Suppressor macrophage treated with lipopolysaccharide for 4 hours (primary cell): ENCODE data around the gene SPAM1.
A peak's percentile ranks its signal among the peaks of the same experiment; 100 is the strongest.
"Not testable (repeated sequence)": the region's sequence is repeated elsewhere in the genome, so short reads cannot be mapped to it uniquely, and the experiment has no call there.

Source experiments
- DNase-seq: peaks from one replicate; pipeline ENCODE4 v3.0.0-alpha.2; 2020

The SPAM1 gene

DNA sequence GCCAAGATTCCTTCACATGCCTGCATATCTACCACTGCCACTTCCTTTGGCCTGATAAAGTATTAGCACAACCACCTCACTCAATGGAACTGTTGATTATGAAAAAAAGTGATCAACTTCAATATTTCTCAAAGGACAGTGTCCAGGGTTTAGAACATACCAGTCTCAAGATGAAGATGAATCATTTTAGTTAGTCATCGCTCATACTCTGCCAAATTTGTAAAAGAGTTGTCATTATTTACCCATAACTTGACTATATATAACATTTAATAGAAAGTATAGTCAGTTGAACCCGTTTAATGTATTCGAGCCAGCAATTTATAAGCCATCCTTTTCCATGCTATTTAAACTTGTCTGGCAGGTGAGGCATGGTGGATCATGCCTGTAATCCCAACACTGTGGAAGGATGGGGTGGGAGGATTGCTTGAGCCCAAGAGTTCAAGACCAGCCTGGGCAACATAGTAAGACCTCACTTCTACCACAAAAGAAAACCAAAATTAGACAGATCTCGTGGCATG is 33.2 kb downstream of the SPAM1 start:
- DNase-seq, result no peak

DNA sequence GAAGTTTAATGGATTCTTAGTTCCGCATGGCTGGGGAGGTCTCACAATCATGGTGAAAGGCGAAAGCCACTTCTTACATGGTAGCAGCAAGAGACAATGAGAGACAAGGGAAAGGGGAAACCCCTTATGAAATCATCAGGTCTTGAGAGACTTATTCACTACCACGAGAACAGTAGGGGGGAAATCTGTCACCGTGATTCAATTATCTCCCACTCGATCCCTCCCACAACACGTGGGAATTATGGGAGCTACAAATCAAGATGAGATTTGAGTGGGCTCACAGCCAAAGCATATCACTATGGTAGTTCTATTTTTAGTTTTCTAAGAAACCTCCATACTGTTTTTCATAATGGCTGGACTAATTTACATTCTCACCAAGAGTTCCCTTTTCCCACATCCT is 36.7 kb downstream of the SPAM1 start:
- peak; percentile 25 for DNase-seq

DNA sequence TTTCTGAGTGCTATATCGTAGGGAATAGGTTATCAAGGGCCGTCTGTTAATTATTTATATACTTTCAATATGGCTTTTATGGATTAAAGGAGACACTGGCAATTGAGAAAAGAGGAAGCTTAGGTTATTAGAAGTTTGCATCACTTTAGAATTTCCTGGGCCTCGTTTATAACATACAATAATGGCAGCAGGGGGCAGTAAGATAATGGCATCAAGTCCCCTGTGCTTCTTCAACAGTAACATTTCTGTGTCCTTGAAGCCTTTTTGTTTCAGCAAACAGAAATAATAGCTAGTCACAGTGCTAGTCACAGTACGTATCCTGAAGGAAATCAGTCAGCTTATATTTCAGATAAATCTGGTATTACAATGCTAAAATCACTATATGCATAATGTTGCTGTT is 41.9 kb downstream of the SPAM1 start:
- no peak for DNase-seq

DNA sequence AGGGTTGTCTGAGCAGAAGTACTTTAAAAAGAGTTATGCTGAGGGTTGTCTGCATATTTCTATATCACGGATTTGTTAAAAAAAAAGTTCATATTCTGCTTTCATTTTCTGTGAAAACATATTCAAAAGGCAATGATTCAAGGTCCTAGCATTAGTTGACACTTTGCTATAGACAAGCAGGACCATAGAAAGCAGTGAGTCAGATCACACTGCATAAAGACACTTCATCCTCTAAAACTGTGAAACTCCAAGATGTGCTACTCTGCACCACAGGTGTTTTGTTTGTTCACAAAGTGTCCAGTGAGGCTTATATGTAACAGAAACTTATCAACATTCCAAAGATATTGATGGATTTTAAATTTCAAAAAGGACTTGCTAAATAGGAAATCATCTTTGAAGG is 47.0 kb downstream of the SPAM1 start:
- no peak for DNase-seq

DNA sequence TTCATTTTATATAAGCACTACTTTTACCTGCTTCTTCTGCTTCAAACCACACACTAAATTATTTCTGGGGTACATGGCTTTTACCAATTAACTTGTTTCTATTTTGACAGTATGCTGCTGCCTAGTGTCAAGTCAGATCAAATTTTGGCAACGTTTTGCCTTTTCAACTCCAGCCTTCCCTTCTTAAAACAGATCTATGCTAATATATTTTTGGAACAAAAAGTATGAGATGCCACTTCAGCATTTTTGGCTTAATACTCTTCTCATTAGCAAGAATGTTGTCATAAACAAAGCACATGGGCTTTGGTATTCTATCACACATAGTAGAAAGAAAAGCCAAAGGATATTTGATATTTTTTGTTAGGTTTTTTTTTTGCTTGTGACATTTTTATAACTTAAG is 47.8 kb downstream of the SPAM1 start:
- DNase-seq, result no peak

DNA sequence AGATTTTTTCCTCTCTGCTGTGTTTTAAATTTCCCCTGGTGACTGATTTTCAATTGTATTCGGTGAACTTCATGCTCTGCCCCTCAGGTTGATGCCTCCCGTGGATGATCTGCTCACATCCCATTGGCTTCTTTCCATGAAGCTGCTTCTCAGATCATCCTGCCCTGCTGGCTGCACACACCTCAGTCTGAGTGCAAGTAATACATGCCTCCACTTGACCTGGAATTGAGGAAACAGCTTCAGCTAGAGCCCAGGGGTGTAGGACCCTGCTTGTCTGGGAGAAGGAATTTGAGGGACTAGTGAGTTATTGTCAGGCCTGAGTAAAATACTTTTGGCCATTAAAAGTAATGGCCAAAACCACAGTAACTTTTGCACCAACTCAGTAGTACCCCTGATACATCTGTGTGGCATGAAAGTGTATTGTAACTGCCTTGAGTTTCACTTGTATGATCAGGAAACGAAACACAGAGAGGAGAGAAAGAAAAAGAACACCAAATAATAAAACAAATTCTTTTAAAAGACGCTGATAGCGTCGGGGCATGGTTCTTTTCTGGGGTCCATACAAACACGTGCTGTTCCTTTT is 49.4 kb downstream of the SPAM1 start:
- DNase-seq, result no peak

DNA sequence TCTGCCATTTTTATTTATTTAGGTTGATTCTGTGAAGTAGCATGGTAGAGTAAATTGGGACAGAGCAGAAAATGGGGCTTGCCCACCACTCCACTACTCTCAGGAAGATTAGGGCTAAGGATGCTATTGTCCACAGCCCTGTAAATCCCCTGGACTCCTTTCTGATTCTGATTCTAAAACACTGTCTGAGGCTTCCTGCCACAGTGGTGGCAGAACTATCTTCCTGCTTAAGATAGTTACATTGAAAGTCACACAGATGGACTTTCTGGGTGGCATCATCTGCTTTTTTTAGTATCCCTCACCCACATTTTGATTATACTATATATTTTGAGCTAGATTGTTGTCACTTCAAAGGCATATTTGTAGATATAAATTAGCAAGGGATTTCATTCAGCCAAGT is 50.0 kb downstream of the SPAM1 start:
- no peak for DNase-seq

DNA sequence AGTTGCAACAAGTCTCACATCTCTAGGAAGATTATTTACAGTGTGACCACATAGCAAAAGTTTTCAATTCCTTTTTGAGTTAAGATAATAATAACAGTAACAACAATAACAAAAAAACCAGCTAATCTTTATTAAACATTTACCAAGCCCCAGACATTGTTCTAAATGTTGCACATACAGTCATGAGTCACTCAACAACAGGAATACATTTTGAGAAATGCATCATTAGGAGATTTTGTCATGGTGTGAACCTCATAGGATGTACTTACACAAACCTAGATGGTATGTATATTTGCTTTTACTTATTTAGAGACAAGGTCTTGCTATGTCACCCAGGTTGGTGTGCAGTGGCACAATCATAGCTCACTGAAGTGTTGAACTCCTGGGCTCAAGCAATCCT is 52.0 kb downstream of the SPAM1 start:
- no peak for DNase-seq

DNA sequence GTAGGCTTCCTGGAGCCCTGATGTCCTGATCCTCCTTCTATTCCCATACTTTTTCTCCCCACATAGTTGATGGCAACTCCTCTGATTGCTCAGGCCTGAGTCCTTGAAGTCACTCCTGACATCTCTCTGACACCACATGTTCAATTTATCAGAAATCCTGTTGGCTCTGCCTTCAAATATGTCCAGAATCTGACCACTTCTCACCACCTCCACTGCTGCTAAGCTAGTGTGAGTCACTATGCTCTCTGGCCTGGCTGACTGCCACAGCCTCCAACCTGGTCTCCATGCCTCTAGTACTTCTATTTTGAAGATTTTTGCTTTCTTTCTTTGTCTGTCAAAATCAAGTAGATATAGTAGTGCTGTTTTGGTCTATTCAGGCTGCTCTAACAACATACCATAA is 54.8 kb downstream of the SPAM1 start:
- DNase-seq, result no peak

DNA sequence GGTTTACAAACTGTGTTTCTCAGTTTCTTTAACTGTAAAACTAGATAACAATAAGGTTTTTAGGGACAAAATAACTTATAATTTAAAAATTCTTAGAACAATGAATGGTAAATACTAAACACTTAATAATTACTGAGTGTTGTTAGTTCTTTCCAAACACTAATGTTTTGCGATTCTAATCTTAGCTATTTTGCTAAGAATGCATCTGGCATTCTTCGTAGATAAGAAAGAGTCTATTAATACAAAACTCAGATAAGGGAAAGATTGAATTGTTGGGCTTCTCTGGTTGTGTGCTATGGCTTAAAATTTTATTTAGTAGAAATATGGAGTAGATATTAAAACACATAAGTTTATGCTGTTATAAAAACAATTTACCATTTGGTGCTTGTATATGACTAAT is 62.4 kb downstream of the SPAM1 start:
- DNase-seq, result no peak

DNA sequence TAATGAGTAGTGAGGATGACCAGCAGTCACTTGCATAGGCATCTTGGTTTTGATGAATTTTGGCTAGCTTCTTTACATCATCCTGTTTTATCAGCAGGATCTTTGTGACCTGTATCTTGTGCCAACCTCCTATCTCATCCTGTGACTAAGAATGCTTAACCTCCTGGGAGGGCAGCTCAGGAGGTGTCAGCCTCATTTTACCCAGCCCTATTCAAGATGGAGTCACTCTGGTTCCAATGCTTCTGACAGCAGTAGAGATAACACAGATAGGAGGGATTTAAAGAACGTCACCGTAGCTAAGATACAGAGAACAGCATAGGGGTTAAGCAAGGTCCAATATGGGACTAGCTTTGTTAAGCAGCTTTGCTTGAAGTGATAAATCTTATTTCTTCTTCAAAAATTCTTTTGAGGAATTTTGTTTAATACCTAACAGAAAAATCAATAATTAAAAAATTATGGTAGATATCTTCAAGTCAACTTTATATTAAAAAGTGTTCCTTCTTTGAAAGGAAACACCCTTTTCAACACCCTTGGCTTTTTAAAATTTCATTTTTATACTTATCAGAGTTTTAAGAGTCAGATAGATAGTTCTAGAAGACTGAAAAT is 68.0 kb downstream of the SPAM1 start:
- no peak for DNase-seq

DNA sequence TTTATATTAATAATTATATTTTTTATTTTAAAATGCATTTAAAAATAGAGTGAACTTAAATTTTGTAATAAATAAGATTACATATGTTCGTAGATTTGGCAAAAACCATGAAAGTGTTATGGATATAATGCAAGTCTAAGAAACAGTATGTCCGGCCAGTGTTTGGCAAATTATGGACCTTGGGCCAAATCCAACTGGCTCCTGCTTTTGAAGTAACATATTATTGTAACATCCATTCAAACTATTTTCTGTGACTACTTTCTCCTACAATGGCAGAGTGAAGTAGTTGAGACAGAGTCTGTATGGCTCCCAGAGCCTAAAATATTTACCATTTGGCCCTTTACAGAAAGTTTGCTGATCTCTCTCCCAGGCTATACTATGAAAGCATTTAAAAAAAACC is 69.0 kb downstream of the SPAM1 start:
- no peak for DNase-seq

DNA sequence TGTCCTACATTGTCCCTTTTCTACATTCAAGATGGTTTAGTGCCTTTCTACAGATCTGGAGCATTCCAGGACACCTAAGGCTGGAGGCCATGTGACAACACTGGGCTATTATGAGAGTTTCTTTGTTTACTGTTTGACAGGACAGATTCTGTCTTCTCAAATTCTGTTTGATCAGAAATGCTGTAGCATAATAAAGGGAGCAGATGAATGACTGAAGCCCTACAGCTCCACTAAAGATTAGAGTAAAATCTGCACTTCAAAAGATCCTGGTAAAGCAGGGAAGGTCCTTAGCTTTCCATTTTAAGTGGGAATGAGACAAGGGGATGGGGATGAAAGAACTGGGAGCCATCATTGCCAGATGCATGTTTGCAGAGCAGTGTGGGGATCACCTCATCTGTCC is 69.4 kb downstream of the SPAM1 start:
- no peak for DNase-seq

DNA sequence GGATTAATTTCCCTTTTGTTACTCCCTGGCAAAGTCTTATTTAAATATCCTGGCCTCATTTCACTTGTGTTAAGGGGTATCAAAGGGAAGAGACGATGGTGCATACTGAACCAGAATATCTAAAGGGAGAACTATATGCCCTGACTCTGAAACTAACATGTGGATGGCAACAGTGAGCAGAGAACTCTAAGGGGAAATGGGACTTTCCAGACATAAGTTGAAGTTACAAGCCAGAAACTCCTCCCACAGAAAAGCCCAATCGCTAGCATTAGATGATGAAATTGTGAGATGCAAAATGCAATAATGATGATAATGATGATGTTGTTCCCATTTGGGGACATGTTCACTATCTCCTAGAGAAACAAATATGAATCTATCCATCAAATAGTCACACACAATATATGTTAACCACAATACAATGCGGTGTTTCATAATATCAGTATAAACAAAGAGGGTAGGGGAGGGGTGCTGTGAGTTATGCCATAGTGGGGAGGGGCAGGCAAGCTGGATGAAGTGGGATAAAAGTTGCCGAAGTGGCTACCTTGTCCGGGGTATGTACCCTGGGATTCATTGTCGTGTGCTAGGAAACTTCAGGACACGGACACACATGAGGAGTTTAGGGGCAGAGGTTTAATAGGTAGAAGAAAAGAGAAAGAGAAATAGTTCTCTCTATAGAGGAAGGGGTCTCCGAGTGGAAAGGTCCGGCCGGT is 70.7 kb downstream of the SPAM1 start:
- no peak for DNase-seq

DNA sequence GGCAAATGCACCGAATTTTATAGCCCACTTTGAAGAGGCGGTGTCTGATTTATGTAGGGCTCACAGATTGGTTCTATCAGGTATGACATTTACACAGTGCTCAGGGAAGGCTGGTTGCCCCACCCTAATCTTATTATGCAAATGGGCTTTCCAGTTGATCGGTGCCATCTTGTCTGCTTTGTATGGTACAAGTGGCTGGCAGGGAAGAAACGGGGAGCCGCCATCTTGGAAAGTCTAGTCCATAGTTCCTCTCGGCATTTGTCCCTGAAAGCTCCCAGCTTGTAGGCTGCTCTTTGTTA is 71.2 kb downstream of the SPAM1 start:
- DNase-seq, result no peak

DNA sequence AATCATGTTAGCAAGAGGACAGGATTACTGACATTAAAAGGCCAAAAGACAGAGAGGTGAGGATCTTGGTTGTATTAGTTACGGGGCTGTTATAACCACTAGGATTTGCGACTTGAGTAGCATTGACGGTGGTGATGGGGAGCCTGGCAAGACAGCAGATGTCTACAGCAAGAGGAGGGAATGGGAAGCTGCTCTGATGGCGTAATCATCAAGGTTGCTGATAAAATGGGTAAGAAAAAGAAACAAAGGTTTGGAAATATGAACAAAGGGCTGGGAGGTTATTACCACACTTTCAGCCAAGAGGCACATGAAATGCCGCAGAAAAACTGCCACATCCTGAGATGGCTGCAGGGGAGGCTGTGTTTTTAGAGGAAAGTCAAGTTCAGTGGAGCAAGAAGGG is 73.9 kb downstream of the SPAM1 start:
- DNase-seq, result no peak

DNA sequence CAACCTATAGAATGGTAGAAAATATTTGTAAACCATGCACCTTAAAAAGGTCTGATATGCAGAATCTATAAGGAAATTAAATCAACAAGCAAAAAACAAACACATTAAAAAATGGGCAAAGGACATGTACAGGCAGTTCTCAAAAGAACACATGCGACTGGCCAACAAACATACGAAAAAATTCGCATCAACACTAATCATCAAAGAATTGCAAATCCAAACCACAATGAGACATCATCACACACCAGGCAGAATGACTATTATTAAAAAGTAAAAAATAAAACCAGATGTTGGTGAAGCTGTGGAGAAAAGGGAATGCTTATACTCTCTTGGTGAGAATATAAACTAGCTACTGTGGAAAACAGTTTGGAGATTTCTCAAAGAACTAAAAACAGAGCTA is 74.7 kb downstream of the SPAM1 start:
- DNase-seq, result no peak

DNA sequence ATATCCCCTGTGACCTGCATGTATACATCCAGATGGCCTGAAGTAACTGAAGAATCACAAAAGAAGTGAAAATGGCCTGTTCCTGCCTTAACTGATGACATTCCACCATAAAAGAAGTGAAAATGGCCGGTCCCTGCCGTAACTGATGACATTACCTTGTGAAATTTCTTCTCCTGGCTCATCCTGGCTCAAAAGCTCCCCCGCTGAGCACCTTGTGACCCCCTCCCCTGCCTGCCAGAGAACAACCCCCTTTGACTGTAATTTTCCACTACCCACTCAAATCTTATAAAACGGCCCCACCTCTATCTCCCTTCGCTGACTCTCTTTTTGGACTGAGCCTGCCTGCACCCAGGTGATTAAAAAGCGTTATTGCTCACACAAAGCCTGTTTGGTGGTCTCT is 83.3 kb downstream of the SPAM1 start:
- not testable (repeated sequence) for DNase-seq

DNA sequence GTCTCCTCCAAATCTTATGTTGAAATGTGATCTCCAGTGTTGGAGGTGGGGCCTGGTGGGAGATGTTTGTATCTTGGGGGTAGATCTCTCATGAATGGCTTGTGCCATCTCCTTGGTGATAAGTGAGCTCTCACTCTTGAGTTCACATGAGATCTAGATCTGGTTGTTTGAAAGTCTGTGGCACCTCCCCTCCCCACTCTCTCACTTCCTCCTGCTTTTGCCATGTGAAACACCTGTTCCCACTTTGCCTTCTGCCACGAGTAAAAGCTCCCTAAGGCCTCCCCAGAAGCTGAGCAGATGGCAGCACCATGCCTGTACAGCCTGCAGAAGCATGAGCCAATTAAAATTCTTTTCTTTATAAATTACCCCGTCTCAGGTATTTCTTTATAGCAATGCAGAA is 84.3 kb downstream of the SPAM1 start:
- DNase-seq, result no peak
